ENCODE measurements around the gene PLEKHB1.

GRCh38 chr11:73651661-73652045, 5.3 kb downstream of the PLEKHB1 start:
- TF ChIP-seq CTCF (IDR thresholded peaks at IDR 0.05) (no peak), POLR2A (IDR thresholded peaks at IDR 0.05) (no peak)

Measured in thyroid gland (tissue), 4 donors.